NCI-H2196 treated with DMSO at 0.1 percent for 48 hours (cell line): ENCODE results near the gene ABHD12.

ENCODE experiments used
- DNase-seq: peaks from one replicate; lab custom pipeline; 2025; ENCODE audit not compliant: unreplicated experiment; lab: John Stamatoyannopoulos, UW

ABHD12 gene

GRCh38 chr20:25280574-25281535, 109.8 kb downstream of the ABHD12 start:
- no peak for DNase-seq

DNA sequence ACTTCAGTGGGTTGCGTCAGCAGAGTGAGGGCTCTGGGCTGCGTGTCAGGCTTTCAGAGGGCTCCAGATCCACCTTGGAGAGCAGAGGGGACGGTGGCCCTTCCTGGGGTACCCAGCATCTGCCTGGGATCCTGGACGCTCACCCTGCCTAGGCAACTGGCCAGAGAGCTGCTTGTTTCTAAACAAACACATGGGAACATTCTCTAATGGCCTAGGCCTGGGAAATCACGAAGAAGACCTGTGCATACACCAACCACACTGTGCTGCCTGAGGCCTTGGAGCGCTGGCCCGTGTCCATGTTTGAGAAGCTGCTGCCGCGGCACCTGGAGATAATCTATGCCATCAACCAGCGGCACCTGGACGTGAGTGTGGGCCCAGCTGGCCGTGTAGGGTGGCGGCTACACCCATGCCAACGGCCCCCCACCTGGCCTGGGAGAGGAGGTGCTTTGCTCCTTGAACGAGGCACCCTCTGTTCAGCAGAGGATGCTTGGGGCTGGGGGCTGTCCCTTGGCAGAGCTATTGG, 110.5 kb downstream of the ABHD12 start:
- DNase-seq = peak; percentile 85

DNA sequence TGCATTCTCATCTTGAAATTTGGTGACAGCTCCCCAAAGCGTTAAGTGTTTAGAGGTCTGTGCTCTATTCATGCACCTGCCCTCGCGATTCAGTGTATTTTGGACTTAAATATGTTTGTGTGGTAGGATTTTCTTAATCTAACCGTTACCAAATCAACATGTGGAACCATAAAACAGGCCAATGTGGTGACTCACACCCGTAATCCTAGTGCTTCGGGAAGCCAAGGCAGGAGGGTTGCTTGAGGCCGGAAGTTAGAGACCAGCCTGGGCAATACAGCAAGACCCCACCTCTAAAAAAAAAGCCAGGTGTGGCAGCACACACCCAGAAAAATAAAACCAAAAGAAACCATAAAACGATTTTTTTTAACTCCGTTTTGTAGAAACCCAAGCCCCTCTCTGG, 111.2 kb downstream of the ABHD12 start:
- DNase-seq = no peak

DNA sequence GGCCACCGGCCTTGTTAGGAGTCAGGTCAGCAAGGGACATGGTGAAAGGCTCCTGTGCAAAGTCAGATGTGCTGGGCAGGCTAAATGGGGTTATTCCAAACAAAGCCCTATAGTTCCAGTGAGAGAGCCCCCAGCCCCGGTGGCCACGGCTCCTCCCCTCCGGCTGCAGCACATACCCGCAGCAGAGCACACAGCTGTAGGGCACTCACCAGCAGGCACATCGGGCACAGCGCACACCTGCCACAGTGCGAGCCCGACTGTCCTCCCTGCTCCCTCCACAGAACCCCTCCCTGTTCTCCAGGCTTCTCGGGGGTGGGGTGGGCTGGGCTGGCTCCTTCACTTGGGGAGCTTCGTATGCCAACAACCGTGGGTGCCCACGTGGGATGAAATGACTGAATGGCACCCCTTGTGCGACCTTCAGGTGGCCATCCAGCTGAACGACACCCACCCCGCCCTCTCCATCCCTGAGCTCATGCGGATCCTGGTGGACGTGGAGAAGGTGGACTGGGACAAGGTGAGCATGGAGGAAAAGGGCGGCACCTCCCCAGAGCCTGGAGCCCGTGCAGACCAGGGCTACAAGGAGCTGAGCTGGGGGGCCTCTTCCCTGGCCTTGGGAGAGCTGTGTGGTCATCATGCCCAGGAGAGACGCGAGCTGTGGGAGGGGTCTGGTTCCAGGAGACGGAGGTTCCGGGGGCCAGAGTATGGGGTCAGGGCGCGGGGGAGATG, 111.8 kb downstream of the ABHD12 start:
- no peak for DNase-seq

GRCh38 chr20:25277941-25278521, 112.6 kb downstream of the ABHD12 start:
- no peak for DNase-seq

DNA sequence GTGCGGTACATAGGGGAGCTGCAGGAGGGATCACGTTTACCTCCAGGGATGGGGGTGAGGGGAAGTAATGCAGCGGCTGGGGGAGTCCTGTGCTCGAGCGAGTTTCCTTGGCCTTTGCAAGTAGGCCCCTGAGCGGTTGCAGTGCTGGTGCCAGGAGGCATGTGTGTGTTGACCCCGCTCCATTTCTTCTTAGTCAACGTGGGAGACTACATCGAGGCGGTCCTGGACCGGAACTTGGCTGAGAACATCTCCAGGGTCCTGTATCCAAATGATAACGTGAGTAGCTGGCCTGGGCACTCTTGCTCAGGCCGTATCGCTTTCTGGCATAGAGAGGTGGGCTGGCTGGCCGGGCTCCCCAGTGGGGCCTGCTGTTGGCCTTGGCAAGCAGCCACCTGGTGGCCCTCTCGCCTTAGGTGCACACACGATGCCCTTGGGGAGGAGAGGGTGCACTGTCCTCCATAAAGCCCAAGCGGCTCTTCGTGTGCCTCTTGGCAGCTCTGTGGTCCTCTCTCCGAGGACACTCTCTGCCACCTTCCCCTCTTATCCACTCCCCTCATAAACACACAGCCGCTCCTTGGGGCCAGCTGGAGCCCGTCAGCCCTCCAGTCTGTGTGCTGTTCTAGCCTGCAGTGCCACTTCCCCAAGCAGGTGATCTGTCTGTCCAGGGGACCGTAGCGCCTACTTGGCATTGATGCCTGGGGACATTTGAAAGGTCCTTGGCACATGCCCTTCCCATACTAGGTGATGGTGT, 113.4 kb downstream of the ABHD12 start:
- DNase-seq = no peak

GRCh38 chr20:25276533-25277050, 114.0 kb downstream of the ABHD12 start:
- DNase-seq = no peak

- DNase-seq = no peak
Observed at GRCh38 chr20:25275813-25276532, 114.7 kb downstream of the ABHD12 start.

GRCh38 chr20:25274891-25275812, 115.5 kb downstream of the ABHD12 start:
- no peak for DNase-seq

GRCh38 chr20:25274481-25274880, 116.2 kb downstream of the ABHD12 start:
- DNase-seq = no peak

DNA sequence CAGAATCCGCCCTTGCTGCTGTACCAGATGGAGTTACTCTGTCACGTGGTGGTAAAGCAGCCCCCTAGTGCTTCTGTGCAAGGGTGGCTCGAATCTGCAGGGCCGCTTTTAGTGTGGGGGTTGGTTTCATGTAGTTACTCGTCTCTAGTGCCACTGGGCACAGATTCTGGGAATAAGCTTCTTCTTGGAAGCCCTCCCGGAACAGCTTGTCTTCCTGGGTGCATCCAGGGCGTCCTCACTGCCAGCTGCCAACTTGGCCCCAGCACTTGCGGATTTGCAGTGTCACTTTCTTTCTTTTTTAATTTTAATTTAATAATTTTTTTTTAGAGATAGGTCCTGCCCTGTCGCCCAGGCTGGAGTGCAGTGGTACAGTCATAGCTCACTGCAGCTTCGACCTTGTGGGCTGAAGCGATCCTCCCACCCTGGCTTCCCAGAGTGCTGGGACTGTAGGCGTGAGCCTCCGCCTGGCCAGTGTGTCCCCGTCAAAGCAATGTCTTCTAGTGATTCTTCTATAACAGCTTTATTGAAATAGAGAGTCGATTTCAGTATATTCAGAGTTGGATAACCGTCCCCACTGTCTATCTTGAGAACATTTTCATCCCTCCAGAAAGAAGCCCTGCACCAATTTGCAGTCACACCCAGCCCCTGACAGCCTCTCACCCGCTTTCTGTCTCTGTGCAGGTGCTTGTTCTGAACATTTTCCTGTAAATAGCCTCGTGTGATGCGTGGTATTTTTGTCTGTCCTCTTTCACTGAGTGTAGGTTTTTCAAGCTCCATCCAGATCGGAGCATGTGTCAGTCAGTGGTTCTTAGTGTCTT, 116.9 kb downstream of the ABHD12 start:
- no peak for DNase-seq

DNA sequence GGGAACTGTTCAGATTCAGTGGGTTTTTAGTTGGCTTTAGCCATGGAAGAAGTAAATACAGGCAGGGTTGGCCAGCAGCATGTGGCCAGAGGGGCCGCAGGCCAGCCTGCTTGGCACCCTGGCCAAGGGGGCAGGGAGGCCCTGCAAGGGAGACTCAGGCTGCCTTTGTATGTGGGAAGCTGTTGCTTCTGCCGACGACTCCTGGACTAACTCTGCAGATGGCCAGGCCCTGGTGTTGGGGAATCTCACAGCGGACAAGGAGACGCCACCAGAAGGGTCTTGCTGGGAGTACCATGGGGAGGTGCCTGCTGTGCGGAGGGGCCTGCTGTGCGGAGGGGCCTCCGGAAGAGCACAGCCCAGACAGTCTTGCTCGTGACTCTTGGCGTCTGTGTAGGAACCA, 117.6 kb downstream of the ABHD12 start:
- DNase-seq = no peak

GRCh38 chr20:25272223-25273000, 118.2 kb downstream of the ABHD12 start:
- DNase-seq = no peak

- no peak for DNase-seq
Observed at GRCh38 chr20:25271486-25272222, 119.0 kb downstream of the ABHD12 start.

DNA sequence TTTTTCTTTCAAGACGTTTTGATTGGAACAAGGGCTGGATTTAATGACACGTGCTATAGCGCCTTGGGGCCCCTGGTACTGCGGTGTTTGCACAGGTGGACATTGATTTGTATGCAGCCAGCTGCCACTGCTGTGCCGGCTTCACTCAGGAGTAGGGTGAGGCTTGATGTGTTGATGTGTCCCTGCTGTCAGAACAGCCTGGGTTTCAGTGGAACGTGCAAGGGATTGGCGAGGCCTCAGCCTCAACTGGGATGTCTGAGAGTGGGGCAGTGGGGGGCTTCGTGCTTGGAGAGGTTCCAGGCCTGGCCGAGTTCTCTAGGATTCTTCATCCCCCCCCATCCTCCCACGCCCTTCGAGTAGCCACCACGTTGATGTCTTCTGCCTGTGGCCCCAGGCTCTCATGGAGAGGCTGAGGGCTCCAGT, 119.8 kb downstream of the ABHD12 start:
- DNase-seq = no peak

DNA sequence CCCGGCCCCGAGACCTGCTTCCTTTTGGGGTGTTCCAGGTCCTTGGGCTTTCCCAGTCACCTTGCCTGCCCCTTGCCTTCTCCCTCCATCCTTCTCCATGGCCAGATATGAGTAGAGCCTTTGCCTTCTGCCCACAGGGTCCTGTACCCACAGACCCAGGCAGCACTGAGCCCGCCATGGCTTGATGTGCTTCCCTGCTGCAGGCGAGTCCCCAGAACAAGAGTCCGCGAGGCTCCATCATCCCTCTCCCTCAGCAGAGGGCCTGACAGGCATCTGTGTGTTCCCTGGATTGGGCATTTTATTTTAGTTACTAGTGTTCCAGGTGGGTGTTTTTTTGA, 120.8 kb downstream of the ABHD12 start:
- DNase-seq = no peak
